GM19372 (cell line): ENCODE results near the gene RFPL3.

Experiments used
- ATAC-seq: cut with Tn5 transposase; IDR thresholded peaks from one replicate; pipeline ENCODE4 v1.9.1; 2021; ENCODE audit warnings: mild to moderate bottlenecking, low read depth, moderate library complexity; ENCODE audit not compliant: unreplicated experiment

The RFPL3 gene

DNA sequence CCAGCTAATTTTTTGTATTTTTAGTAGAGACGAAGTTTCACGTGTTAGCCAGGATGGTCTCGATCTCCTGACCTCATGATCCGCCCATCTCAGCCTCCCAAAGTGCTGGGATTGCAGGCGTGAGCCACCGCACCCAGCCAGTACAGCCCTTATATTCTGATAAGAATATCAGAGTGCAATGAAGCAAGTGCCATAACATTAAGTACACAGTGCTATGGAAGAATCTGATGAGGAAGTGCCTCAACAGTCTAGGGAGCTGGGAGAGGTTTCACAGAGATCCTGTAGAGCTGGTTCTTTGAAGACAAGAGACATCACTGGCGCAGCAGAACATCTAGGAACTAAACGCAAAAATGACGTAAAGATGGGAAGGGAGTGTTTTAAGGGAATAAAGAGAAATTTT lies 52.3 kb downstream of the RFPL3 start:
- no peak for ATAC-seq

DNA sequence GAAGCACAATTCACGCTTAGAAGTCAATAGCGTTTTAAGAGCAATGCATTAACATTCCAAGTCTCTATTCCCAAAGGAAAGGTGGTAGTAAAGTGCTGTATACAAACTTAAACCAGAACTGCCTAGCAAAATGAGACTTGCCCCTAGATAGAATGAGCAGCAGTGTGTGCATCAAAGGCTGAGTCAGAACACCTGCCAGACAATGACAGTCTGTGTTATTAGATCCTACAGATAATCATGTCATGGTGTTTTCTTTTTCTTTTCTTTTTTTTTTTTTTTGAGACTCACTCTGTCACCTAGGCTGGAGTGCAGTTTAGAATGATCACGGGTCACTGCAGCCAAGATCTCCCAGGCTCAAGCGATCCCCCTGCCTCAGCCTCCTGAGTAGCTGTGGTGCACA lies 52.8 kb downstream of the RFPL3 start:
- ATAC-seq = no peak
